H1 (cell line): ENCODE results near the gene GLMN. TPM values are rescaled to one million over a fixed set of nuclear protein-coding genes. Genes with fewer than 3 reads are reported as not detected.

Experiments
- BRCA1 ChIP-seq: IDR thresholded peaks from 2 replicates; pipeline ENCODE4 v1.6.1; 2012; ENCODE audit warnings: low read depth, low read length, improper control_type of control experiment
- CBX5 ChIP-seq: fragments of 300-800, 300-1000 bp; sonication (generic); IDR thresholded peaks from 2 replicates; pipeline ENCODE4 v1.7.1; 2016; ENCODE audit warnings: antibody characterized with exemption, low read length, low read depth
- CHD7 ChIP-seq: fragments of 300-600 bp; sonication (generic); IDR thresholded peaks from 2 replicates; pipeline ENCODE4 v1.7.1; 2012; ENCODE audit warnings: low read length, moderate library complexity, mild to moderate bottlenecking, inconsistent platforms; ENCODE audit not compliant: insufficient replicate concordance
- CREB1 ChIP-seq: IDR thresholded peaks from 2 replicates; pipeline ENCODE4 v1.6.1; 2012; ENCODE audit warnings: inconsistent platforms
- JUND ChIP-seq: IDR thresholded peaks from 2 replicates; pipeline ENCODE4 v1.6.1; 2011; ENCODE audit warnings: mild to moderate bottlenecking, improper control_type of control experiment, low read length
- KDM1A ChIP-seq: fragments of 200-600, 300-600 bp; sonication (generic); IDR thresholded peaks from 2 replicates; pipeline ENCODE4 v1.7.1; 2016; ENCODE audit warnings: mild to moderate bottlenecking, low read length, borderline replicate concordance
- KDM5A ChIP-seq: fragments of 200-600 bp; IDR thresholded peaks from 2 replicates; pipeline ENCODE4 v1.7.1; 2012; ENCODE audit warnings: mild to moderate bottlenecking, low read length, inconsistent platforms, mixed read lengths
- RAD21 ChIP-seq, 2 experiments: IDR thresholded peaks in 1 of 2; conservative IDR thresholded peaks in 1 of 2; 2 replicates each; pipeline ENCODE4 v1.6.1; 2011; ENCODE audit warnings: low read depth in 2 of 2, low read length in 2 of 2, improper control_type of control experiment in 1 of 2, inconsistent platforms in 1 of 2, mild to moderate bottlenecking in 1 of 2, moderate library complexity in 1 of 2
- SAP30 ChIP-seq: fragments of 300-600 bp; sonication (generic); IDR thresholded peaks from 2 replicates; pipeline ENCODE4 v1.7.1; 2012; ENCODE audit warnings: low read length, moderate library complexity, mild to moderate bottlenecking, inconsistent platforms; ENCODE audit not compliant: insufficient read depth, insufficient replicate concordance
- SP4 ChIP-seq: IDR thresholded peaks from 2 replicates; pipeline ENCODE4 v1.6.1; 2012; ENCODE audit warnings: low read length, inconsistent platforms
- TBP ChIP-seq: IDR thresholded peaks from 2 replicates; pipeline ENCODE4 v1.6.1; 2011; ENCODE audit warnings: low read depth, low read length, improper control_type of control experiment
- polyA plus RNA-seq, 7 experiments: library from polyadenylated mRNA; depleted of rRNA in 3 of 7; stranded (reverse) in 5 of 7; unstranded in 2 of 7; fragments of >200 nt in 5 of 7; fragments of 200-250 nt in 2 of 7; gene quantifications; 1 replicate in 5 of 7; 2 replicates in 1 of 7; 4 replicates in 1 of 7; pipeline versions ENCODE4 v1.2.1 to v1.2.3, GENCODE V29; 2011 to 2013; ENCODE audit warnings: missing spikeins in 2 of 7, mixed read lengths in 2 of 7
- total RNA-seq: library from RNA; stranded (reverse); fragmentation: NEBNext Ultra II Directional; extraction: Animal tissue kit (Norgen Biotek cat#: 25700); gene quantifications from 2 replicates; pipeline ENCODE4 v1.2.1, GENCODE V29; 2021

GLMN gene
- total and polyA plus RNA-seq, 2 of the 8 experiments (the other 6 are each of a cell fraction or from before 2014, with no cell fraction given): 5.7 to 25.0 TPM

DNA sequence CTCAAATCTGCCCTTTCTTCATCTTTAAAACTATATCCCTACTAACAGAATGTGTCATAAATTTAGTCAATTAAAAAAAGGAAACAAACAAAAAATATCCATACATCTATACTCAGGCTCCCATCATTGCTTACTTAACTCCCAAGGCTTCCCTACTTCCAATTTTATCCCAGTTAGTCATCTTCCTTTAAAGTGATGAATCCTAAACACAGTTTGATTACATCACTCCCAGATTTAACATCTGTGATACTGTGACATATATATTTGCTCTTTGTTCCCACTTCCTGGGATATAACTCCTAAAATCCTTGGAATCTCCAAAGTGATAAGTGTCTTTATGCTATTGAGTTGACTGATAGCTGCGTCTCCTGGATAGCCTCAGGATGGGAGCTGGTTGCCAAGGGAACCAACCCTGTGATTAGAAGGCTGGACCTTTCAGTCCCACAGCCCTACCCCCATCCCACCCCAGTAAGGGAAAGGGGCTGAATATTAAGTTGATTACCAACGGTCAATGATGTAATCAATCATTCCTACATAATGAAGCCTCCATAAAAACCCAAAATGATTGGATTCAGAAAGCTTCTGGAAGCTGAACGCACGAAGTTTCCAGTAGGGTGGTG, 21.6 kb downstream of the GLMN start (continued):
- TF ChIP-seq CHD7 (no peak), SAP30 (no peak), TBP (no peak), SP4 (no peak), CREB1 (no peak), KDM5A (no peak), KDM1A (no peak), JUND (no peak), BRCA1 (no peak), RAD21 (IDR thresholded peaks at IDR 0.05 in 1 of 2, conservative IDR thresholded peaks at IDR 0.05 in 1 of 2; ENCODE audit: low read depth in 2 of 2, low read length in 2 of 2) (no peak), CBX5 (no peak)
